ENCODE measurements around the gene PFKFB3.
"Not testable (repeated sequence)": the region's sequence is repeated elsewhere in the genome, so short reads cannot be mapped to it uniquely, and the experiment has no call there.

The PFKFB3 gene

DNA sequence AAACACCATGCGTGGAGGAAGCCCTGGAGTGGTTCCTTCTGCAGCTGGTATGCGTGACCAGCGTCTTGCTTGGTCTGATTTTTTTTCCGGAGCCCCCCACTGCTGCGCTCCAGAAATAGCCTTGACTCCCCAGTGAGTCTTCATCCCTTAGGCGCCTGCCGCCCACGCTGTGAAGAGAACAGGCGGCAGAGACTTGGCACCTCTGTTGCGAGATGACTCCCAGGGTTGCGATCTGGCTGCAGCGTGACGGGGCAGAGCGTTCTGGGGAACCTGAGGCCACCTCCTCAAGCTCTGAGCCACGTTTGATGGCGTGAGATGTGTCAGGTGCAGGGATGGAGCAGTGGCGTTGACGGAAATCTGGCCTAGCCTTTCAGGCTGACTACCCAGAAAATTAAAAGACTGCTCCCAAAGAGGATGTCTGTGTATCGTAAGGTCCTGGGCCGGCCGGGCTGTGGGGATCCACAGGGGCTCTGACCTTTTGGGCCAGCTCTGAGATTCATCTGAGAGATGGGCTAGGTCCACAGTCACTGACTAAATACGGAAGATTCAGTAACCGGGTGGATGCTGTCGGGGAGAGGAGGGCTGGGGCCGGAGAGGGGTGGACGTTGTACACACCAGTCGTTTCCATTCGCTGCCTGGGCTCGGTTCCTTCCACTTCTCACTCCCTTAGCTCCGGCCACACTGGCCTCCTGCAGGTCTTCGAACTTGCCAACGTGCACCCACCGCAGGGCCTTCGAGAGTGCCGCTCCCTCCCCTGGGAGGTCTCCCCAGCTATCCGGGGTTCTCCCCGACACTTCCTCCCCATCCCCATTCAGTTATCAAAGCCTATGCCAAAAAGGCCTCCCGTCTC, 33.8 kb downstream of the PFKFB3 start:
- DNase-seq (ENCODE audit: low spot score), result no peak

DNA sequence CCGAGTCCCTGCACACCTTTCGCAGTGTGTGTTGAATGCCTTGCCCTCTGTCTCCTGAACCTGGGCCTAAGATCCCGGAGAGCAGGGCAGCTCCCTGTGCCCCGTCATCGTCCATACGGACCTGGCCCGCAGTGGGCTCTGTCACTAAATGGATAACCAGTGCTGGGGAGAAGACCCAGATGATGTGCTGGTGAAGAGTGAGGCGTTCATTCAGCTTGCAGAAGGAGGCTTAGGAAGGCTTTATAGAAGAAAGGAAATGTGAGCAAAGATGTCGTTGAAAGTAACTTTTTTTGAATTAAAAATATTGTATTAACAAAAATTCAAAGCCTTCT, 34.4 kb downstream of the PFKFB3 start:
- DNase-seq (ENCODE audit: low spot score), result no peak

DNA sequence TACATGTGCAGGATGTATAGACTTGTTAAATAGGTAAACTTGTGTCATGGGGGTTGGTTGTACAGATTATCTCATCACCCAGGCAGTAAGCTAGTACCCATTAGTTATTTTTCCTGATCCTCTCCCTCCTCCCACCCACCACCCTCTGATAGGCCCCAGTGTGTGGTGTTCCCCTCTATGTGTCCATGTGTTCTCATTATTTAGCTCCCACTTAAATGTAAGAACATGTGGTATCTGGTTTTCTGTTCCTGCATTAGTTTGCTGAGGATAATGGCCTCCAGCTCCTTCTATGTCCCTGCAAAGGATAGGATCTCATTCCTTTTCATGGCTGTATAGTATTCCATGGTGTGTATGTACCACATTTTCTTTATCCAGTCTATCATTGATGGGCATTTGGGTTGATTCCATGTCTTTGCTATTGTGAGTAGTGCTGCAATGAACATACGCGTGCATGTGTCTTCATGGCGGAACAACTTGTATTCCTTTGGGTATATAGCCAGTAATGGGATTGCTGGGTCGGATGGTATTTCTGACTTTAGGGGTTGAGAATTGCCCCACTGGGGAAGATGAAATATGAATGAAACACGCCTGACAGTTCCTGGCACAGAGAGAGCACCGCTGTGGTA, 36.0 kb downstream of the PFKFB3 start:
- DNase-seq (ENCODE audit: low spot score), result not testable (repeated sequence)

DNA sequence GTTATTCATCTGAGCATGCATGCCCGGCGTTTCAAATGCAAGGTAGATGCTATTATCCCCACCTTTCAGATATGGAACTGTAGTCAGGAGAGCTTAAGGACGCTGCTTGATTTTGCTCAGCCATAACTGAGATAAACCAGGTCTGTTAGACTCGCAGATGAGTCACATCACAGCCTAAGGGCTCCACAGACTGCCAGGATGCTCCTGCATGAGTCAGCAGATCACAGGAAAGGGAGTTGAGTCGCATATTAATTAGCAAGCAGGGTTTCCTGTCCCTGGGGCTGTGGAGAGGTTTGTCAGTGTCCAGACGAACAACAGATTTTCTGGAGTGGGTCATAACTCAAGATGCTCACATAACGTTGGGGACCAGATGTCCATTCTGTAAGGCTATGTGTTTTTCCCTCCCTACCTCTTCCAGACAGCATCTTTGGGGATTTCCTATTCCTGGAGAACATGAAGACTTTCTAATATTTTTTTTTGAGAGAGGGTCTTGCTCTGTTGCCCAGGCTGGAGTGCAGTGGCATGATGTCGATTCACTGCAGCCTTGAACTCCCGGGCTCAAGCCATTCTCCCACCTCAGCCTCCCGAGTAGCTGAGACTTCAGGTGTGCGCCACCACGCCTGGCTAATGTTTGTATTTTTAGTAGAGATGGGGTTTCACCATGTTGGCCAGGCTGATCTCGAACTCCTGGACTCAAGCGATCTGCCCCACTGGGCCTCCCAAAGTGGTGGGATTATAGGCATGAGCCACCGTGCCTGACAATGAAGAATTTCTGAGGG, 36.7 kb downstream of the PFKFB3 start:
- DNase-seq (ENCODE audit: low spot score), result peak; percentile 66

DNA sequence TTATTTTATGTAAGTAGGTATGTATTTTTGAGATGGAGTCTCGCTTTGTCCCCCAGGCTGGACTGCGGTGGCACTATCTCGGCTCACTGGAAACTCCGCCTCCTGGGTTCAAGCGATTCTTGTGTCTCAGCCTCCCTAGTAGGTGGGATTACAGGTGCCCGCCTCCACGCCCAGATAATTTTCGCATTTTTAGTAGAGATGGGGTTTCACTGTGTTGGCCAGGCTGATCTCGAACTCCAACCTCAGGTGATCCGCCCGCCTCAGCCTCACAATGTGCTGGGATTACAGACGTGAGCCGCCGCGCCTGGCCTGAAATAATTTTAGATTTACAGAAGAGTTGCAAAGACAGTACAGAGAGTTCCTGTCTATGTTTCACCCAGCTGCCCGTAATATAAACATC, 37.5 kb downstream of the PFKFB3 start:
- no peak for DNase-seq (ENCODE audit: low spot score)

DNA sequence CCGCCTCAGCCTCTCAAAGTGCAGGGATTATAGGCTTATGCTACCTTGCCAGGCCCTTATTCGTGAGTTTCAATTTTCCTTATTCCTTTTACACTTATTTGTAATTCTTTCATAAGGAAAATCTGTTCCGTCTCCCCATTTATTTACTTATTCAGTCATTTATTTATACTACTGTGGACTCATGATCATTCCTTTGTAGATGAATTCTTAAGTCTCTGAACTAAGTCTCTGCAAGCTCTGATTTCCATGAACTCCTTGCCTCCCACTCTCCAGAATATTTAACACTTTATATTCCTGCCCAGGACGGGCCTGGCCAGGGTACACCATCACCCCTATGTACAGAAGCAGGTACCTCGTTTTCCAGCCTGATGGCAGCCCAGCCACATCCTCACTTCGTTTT, 39.4 kb downstream of the PFKFB3 start:
- DNase-seq (ENCODE audit: low spot score), result no peak

DNA sequence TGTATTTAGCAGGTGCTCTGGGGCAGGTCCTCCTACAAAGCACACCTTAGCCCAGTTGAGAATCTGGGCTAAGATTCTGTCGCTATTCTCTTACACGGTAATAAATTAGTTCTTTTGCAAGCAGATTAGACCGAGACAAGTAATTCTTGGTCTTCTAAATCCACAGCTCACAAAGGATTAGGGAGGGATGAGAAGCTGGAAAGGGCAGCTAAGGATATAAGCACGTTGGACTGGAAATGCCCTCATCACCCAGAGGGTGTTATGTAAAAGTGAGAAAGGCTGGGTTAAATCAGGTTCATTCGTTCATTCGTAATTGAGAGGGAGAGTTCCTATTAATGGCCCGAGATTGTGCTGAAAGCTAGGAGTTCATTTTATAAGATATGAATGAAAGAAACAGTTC, 41.8 kb downstream of the PFKFB3 start:
- no peak for DNase-seq (ENCODE audit: low spot score)

DNA sequence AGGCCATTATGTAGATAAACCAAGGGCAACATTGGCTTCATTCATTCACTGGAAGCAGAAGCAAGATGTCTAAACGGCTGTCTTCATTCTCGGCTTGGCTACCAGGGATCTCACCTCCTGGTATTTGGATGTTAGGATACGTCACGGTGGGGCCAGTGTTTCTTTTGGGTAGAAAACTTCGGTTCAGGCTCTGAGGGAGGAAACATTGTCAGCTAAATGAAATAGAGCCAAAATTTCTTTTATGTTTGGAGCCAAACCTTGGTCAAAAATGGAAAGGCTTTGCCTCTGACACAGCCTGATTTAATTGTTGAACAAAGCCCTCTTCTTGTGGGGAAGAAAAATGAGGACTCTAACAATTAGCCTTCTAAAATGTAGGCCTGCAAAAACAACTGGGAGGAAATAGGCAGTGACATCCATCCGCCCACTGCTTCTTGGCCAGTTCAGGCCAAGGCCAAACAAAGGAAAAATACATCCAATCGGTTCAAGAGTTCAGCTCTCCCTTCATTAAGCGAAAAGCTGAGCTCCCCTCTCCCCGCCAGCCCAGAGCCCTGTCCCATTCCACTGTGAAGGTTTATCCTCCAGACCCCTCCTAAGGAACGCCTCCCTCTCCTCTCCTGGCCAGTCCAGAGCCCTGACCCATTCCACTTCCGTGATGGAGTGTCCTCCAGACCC, 44.4 kb downstream of the PFKFB3 start:
- peak; percentile 81 for DNase-seq (ENCODE audit: low spot score)

DNA sequence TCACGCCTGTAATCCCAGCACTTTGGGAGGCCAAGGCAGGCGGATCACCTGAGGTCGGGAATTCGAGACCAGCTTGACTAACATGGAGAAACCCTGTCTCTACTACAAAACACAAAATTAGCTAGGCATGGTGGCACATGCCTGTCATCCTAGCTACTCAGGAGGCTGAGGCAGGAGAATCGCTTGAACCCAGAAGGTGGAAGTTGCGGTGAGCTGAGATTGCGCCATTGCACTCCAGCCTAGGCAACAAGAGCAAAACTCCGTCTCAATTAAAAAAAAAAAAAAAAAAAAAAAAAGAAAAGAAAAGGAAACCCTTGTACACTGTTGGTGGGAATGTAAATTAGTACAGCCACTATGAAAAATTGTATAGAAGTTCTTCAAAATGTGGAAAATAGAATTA, 46.2 kb downstream of the PFKFB3 start:
- not testable (repeated sequence) for DNase-seq (ENCODE audit: low spot score)

DNA sequence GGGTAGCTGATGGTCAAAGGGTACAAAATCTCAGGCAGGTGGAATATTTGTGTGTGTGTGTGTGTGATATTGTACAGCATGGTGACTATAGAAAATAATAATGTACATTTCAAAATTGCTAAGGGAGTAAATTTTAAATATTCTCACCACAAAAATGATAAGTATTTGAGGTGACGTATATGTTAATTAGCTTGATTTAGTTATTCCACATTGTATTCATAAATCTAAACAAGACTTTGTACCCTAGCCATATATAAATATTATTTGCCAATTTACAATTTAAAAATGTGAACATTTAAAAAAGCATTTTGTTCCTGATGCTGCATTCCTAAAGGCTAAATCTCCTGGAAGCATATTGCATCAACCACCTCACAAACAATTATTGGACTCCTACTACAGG, 47.0 kb downstream of the PFKFB3 start:
- no peak for DNase-seq (ENCODE audit: low spot score)

DNA sequence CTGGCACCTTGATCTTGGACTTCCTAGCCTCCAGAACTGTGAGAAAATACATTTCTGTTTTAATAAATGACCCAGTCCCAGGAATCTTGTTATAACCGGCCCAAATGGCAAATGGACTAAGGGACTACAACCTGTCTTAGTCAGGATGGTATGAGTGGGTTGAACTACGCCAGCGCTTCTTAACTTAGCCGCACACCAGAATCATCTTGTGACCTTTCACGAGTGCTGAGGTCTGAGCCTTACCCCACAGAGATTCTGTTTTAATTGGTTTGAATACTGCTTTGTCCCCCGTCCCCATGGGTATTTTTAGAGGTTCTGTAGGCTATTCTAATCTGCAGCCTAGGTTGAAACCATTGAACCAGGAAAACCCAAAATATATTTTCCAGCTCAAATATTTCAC, 48.0 kb downstream of the PFKFB3 start:
- DNase-seq (ENCODE audit: low spot score), result no peak

DNA sequence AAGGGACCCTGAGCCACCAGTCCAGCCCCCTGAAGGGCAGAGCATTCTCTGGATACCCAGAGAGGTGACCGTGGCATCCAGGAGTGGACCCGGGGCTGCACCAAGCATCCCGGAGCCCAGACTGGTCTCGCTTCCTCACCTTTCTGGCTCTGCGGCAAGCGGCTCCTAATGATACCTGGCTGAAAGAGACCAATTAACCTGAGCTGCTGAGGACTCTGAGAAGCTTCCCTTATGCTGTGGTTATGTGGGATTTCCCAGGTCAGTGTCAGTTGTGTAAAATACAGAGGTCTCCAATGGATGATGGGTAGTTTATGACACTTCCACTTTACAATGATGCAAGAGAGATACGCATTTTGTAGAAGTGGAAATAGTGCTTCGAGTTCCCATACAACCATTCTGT, 51.5 kb downstream of the PFKFB3 start:
- DNase-seq (ENCODE audit: low spot score), result no peak

DNA sequence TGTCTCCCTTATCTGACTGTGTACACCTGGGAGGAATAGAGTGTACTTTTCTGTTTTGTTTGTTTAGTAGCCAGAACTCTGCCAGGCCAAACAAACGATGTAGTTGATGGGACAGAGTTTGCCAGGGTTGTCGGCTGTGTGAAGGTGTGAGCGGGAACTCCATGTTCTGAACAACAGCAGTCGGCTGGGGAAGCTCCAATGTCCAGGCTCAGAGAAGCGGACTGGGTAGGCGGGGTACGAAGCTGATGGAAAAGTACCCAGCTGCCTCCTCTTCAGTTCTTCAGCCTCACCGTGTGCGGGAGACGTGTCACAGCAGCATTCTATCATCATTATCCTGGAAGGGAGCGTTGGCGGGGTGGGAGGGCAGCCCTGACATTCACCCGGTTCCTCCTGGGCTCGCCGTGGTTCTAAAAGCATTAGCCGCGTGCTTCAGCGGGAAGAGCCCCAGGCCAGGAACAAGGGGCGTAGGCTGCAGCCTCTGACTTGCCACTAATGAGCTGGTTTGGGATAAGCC, 52.9 kb downstream of the PFKFB3 start:
- DNase-seq (ENCODE audit: low spot score), result no peak

DNA sequence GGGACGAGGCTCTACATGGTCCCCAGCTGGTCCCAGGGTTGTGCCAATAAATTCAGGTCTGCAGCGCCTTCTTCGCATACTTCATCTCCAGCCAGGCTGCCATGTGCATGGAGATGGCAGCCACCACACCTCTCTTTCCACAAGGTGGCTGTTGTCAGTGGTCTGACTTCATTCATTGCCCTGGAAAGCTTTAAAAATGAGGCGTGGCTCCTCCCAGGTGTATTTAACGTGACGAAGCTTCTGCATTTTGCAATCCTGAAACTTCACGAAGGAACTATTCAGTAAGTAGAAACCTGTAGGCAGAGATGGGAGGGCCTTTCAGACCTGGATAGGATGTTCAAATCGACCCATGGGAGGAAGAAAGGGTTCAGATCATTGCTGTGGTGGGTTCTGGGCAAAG, 53.7 kb downstream of the PFKFB3 start:
- no peak for DNase-seq (ENCODE audit: low spot score)

DNA sequence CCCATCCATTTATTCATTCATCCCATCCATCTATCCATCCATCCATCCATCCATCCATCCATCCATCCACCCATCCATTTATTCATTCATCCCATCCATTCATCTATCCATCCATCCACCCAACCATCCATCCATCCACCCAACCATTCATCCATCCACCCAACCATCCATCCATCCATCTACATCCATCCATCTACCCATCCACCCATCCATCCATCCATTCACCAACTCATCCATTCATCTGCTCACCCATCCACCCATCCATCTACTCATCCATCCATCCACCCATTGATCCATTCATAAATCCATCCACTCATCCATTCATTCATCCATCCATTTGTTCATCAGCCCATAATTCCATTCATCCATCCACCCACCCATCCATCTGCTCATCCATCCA, 56.4 kb downstream of the PFKFB3 start:
- DNase-seq (ENCODE audit: low spot score), result no peak

DNA sequence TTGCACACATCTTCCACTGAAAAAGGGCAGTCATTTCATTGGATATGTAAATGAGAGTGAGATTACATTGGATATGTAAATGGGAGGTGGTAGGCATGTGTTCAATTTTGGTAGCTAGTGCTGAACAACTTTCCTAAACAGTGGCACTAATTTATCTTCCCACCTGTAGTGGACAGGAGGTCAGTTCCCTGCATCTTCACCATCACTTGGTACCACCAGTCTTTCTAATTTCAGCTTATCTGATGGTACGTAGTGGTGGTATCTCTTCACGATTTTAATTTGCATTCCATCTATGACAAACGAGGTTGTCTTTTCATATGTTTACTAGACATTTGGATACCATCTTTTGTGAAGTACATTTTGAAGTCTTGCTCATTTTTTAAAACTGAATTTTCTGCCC, 58.1 kb downstream of the PFKFB3 start:
- no peak for DNase-seq (ENCODE audit: low spot score)

DNA sequence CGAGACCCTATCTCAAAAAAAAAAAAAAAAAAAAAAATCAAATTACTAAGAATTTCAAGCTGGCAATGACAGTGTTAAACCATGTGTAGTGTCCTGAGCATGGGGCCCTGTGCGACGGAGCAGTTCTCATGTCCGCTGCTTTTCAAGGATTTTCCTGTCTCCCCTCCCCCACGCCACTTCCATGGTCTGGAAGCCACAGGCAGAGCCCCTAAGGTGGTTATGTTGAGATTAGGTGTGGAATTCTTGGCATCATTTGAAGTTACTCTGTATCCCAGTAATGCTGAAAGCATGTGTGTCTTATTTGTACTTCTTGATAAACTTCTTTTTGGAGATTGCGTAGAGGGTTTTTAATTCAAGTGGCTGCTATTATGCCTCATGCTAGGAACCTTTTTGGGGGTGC, 65.2 kb downstream of the PFKFB3 start:
- no peak for DNase-seq (ENCODE audit: low spot score)

DNA sequence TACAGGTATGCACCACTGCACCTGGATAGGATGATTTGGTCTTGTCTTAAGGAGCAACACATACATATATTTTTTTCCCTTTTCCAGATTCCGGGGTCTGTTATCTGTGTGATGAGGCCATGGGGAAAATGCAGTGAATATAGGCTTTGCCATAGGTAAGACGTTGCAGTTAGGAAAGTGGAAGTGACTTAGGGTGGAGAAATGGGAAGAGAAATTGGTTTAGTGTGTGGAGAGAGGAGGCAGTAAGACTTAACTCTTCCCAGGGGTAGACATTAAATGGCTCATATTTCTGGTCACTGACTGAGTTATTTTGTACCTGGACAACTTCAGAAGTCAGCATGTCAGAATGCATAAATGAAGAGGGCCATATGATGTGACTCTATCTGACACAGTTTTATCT, 66.7 kb downstream of the PFKFB3 start:
- DNase-seq (ENCODE audit: low spot score), result no peak

DNA sequence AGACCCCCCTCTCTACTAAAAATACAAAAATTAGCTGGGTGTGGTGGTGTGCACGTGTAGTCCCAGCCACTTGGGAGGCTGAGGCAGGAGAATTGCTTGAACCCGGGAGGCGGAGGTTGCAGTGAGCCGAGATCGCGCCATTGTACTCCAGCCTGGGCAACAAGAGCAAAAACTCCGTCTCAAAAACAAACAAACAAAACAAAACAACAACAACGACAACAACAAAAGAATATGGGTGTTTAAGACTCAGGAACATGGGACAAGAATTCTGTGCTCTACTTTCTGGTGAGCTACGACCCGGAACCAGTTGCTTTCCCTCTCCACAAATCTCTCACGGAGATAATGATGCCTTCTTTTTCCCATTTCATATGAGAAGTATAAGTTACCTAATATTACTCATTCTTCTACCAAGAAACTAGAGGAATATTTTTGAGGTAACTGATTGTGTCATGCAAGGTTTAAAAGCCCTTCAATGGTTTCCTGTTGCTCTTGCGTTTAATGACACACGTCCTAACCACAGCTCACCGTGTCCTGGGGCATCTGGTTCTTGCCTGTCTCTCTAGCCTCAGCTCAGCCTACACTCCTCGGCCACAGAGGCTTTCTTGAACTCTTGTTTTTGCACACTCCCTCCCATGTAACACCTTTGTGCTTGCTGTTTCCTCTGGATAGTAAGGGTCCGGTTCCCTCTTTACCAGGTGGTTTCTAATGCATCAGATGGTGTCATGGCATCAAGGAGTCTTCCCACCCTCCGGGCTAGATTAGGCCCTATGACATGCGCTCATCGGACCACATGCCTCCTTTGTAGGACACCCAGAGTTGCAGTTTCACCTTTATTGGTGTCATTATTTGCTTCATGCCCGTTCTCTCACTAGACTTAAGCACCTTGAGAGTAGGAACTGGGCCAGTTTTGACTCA, 67.5 kb downstream of the PFKFB3 start:
- no peak for DNase-seq (ENCODE audit: low spot score)

DNA sequence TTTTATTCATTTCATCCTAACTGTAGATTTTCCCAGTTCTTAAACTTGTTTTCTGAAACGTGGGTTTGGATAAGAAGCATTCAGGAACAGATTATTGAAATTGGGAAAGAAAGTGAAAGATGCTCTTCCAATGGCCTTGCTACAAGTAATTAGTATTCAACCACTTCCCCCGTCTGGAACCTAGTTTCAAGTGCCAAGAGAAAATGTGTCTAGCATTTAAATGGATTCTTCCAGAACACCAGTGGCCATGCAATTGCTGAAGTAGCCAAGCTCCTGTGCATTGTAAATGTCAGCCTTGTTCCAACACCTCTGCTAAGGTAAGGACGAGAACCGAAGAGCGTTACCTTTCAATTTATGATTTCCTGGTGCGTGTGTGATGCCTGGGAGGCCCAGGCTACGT, 68.2 kb downstream of the PFKFB3 start:
- peak; percentile 72 for DNase-seq (ENCODE audit: low spot score)

DNA sequence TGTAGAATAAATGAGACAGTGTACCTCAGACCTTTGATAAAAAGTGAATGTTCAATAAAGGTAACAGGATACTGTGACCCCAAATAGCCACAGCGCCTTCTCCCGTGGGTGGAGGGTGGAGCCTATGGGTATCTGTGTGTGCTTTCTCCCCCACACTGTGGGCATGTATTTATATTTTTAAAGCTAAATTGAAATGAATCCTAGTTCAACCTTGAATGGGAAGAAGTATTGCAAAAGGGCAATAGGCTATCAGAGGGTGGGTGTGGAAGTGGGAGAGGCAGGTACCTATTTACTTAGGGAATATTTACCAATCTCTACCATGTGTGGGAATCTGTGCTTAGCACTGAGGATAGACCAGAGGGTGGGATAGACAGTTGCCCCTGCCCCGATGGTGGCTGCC, 68.9 kb downstream of the PFKFB3 start:
- no peak for DNase-seq (ENCODE audit: low spot score)

All from Ammon's horn (tissue), 1 donor.